Measurements from ENCODE around the gene CD86.

CD86 gene

DNA sequence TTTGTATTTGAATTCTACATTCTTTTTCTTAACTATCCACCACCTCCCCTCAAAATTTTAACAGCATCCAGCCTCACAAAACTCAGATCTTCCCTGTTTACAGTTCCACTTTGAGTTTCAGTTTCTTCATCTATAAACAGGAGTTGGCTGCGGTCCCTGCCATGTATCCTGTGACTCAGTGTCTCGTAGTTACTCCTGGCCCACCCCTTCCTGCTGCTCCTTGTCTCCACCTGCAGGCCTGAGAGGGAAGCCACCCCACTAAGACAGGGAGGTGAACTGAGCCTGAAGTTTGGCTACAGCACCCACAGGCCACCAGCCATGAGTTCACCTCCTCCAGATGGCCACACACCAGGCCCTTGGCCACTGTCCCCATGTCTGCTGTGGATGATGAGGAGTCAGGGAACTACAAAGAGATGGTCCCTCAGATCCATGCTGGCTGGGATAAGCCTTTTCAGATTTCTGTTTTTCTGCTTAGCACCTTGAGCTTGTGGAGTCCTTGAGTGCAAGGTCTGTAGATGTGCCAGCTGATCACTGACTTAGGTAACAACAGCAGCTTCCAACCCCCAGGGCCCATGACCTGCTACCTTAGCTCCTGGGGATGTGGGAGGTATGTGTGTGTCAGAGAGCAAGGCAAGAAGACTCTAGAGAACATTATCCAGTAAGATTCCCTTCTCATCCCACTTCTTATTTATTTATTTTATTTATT is 37.5 kb downstream of the CD86 start:
- peak; percentile 89 for DNase-seq (ENCODE audit: low spot score)

DNA sequence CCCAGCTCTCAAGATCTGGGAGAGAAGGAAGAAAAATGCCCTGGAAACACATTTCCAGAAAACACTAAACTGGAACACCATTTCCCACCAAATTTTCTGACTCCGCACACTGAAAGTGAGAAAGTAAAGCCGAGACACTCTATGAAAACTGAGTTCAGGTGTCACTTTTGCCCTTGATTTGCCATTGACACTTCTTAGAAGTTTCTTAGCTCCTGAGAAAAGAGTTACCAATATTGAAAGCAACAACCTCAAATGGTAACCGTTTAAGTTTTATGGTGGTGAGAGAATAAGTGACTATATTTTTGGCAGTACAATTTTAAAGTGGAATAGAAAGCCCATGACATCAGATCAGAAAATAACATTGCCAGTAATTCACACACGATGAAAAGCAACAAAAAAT is 39.0 kb downstream of the CD86 start:
- DNase-seq (ENCODE audit: low spot score): peak; percentile 84

DNA sequence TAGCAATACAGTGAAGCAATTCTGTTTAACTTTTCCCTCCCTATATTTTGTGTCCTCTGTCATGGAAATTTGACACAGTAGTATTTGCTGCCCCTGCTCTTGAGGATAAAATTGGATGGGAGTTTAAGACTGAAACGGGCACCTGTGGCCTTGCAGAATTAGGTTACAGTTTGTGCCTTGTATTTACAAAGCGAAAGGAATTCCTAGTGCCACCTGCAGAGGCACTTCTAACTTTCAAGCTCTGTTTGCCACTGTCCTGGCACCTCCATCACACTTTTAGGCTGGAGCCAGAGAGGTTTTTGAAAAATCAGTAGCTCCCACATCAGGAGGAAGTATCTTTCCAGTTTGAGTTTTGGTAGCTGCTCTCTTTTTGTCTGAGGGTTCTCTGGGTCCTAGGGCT is 39.5 kb downstream of the CD86 start:
- no peak for DNase-seq (ENCODE audit: low spot score)

DNA sequence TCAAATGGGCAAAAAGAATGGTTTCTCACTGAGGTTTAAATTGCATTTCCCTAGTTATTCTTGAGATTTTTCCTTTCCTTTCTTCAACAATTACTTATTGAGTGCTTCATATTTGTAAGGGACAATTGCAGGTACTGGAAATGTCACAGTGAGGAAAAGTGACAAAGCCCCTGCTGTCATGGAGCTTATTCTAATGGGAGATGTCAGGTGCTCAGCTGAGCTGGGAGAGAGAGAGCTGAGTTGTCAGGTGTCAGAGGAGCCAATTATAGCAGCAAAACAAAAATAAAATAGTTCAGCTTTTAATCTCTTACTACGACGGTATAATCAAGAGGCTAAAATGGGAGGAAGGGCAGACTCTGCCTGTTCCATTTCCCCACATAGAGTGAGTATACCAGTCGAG is 42.0 kb downstream of the CD86 start:
- DNase-seq (ENCODE audit: low spot score): no peak

DNA sequence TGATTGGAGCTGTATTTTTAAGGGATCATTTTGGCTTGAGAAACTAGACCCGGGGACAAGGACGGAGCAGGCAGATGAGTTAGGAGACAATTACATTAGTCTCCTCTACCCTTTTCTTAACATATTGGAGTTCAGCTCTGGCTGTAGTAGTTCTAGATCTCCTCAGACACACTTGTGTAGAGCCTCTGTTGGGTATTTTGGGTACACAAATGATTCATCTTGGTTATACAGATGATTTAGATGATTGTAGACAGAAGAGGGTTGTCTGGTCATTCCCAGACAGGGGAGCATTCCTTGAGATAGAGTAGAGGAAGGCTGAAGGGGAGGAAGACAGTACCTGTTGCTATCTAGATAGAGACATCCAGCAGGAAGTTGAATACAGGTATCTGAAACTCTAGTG is 43.4 kb downstream of the CD86 start:
- DNase-seq (ENCODE audit: low spot score): no peak

DNA sequence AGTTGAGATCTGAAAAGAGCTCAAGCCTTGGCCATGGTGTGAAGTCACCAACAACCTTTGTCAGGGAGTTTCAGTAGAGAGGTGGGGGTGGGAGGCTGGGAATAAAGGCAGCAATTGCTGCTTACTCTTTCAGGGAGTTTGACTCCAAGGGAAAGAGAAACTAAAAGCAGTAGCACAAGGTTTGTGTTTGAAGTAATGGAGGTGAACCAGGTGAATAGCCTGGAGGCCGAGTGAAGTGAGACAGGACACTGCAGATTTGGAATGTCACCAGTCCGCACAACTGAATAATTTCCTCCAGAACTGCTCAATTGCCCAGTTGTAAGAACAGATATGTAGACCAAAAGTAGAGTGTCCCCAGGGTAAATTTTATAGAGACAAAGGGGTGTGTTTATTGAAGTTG is 44.1 kb downstream of the CD86 start:
- no peak for DNase-seq (ENCODE audit: low spot score)

DNA sequence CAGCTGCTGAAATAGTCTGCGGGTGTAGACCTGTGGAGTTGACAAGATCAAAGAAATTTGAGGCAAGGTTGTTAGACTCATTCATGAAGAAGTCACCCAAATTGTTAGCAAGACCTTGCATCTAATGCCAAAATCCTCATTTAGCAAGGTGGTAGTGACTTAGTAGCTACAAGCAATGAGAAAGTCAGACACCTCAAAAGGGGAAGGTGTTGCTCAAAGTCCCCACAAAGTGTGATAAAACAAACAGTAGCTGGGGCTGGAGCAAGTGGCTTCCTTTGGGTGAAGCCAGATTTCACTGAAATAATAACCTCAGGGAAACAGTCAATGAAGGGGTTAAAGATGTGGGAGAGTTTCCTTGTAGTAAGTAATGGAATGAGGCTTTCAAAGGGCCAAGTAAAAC is 44.9 kb downstream of the CD86 start:
- no peak for DNase-seq (ENCODE audit: low spot score)

DNA sequence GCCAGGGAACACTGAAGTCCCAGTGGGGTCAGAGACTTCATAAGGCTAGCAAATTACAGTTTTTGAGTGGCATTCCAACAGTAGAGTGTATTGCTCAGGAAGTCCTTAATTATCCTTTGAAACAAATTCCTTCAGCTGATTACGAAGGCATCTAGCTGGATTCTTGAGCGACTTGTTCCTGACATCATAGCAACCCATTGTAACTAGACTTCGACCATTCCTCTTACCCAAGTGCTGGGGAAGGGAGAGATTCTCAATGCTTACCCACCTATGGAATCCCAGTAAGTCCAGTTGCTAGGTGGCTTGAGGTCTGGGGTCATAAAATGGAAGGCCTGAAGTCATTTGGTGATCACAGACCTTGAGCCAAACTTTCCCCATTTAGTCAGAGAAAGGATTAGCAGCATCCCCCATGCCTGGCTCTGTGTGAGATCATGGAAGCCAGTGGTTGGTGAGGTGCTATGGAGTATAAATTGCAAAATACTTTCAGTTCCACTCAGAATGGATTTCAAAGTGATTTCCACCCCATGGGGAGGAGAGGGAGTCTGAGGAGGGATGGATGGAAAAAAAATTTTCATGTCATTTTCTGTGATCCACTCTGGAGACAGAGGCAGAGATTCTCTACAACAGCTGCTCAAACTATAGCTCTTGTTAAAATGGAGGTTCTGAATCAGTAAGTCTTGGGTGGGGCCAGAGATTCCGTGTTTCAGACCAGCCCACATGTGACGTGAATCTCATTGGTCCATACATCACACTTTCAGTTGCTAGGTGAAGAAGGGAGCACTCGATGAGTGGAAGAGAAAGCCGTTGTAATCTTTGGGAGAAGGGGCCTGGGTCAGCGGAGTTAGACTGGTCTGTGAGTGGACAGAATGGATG is 45.7 kb downstream of the CD86 start:
- DNase-seq (ENCODE audit: low spot score): peak; percentile 83

DNA sequence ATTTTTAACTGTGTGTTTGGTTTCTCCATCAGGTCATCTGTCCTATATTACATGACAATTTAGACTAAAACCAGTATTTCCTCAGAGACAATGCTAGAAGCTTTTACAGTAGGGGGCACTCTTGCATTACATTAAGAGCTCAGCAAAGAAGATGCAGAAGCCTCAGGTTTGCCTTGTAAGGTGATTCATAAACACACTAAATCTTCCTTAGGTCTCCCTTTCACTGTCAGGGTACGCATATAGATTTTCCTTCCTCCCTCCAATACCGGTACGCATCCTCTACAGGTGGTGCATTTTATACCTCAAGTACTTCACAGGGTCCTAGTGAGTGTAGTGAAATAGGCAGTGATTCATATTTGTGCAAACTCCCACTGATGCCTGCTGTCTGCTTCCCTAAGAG is 46.5 kb downstream of the CD86 start:
- DNase-seq (ENCODE audit: low spot score): peak; percentile 90

DNA sequence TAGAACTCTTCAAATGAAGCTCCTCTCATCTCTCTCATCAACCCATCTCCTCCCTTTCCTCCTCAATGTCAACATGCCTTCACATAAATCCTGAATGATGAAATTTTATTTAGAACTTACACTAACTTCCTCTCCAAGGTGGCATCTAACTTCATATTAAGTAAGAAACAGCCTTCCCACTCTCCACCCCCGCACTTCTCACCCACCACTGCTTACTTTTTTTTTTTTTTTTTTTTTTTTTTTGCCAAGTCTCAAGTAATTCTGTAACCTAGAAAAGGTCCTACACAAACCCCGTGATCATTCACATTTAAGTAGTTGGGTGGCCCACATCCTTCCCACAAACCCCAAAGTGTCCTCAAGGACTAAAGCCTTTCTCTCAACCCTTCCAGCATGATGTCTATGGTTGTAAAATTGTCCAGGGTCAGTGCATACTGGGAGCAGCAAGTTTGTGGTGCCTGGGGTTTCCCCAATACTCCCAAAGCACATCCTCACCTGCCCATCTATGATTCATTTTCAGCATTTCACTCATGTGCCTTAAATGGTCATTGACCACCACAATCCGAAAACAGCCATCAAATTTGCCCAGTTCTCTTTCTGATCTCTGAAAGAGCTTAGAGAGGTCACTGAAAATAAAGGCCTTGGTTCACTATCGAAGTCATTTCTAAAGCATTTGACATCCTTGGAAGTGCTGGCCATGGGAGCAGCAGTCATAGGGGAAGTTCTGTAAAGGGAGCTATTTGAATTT is 47.2 kb downstream of the CD86 start:
- peak; percentile 78 for DNase-seq (ENCODE audit: low spot score)

DNA sequence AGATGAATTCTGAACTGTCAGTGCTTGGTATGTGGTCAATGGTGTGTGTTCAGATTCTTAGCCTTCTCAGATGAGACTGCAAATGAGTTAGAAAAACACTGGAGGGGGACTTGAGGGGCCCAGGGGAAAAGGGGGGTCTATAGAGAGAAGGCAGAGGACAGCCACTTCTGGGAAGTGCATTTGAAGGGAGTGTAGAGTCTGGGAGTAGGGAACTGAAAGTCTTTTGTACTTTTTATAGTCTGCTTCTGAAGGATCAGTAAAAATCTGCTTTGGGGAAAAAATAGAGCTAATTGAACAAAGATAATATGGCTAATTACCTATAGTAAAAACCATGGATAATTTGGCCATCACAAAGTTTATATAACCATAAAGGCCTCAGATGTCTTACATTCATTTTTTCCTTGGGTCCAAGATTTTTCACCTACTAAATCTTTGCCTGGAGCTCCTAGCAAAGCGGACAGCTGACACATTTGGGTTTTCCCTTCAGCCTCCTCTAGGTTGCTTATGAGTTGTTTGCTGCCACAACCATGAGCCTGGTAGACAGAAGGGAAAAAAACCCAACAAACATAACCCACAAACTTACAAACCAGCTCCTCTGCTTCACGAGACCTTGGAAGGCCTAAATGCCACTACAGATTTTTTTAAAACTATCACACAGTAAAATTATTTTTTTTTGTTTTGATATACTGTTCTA is 48.8 kb downstream of the CD86 start:
- DNase-seq (ENCODE audit: low spot score): peak; percentile 74

DNA sequence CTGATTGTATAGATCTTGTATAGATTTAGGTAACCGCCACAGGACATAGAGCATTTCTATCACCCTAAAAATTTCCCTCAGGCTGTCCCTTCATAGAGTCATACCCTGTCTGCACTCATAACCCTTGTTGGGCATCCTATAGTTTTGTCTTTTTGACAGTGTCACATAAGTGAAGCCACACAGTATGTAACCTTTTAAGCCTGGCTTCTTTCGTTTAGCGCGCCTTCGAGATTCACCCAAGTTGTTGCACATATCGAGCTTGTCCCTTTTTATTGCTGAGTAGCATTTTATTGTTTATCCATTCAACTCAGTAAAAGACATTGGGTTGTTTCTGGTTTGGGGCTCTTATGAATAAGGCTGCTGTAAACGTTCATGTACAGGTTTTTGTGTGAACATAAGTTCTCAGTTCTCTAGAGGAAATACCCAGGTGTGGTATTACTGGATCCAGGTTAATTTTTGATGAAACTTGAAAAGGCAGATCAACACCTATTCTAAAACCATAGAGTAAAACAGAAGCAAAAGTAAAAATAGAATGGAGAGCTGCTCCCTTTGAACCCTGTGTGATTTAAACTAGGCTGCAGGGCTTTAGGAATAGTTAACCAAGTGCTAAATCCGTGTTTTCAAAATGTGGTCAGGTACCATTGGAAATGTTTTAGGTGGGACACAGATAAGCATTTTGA is 49.5 kb downstream of the CD86 start:
- DNase-seq (ENCODE audit: low spot score): no peak

DNA sequence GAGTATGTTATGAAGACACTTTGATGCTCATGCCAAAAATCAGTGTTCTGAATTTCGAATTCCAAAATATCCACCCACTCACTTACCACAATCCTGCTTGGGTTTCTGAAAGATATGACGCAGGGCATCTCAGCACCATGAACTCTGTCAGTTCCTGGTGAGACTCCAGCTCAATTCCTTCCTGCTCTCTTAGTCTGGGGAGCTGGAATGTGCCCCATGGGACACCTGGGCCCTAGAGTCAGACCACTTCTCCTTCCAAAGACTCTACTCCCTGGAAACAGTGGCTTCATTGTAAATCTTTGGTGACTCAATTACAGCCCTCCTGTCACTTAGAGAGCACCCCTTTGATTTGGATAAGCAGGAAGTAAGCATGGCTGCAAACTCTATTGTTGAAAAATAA is 50.5 kb downstream of the CD86 start:
- DNase-seq (ENCODE audit: low spot score): no peak

DNA sequence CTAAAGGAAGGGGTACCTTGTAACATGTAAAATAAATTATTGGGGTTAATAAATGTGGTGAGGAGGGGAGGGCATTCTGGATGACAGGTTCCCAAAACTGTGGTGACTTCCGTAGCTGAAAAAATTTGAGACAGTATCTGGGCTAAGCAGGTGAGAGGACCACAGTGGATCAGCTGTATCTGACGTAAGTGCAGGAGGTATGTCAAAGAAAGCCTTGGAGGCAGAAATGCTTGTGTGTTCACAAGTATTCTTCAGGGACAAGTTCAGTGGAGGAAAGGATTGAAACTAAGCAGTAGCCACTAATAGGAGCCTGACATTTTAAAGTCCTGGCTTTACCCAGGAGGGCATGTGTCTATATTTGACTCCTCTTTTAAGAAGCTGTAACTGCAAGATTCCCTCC is 52.0 kb downstream of the CD86 start:
- DNase-seq (ENCODE audit: low spot score): no peak

DNA sequence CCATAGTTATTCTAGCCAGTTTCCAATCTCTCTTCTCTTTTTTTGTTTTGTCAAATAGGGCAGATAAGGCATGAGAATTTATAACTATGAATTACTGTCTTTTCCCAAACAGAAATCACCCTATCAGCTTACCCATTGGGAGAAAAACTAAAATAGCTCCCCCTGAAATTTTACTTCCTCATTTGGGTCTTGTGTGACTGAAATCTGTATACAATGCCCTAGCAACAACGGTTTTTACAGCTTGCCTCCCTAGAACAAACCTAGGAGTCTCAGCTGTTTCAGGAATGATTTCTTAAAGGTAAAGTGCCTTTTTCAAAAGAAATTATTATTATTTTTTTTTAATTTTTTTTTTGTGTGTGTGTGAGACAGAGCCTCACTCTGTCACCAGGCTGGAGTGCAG is 56.8 kb downstream of the CD86 start:
- DNase-seq (ENCODE audit: low spot score): no peak

DNA sequence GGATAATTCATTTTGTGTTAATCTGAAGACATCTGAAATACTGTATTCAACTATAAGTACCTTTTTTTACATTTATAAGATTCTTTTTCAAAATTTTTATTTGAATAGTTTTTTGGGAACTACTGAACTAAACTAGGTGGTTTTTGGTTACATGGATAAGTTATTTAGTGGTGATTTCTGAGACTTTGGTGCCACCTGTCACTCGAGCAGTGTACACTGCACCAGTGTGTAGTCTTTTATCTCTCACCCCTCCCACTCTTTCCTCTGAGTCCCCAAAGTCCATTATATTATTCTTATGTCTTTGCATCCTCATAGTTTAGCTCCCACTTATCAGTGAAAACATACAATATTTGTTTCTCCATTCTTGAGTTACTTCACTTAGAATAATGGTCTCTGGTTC is 57.6 kb downstream of the CD86 start:
- DNase-seq (ENCODE audit: low spot score): no peak

DNA sequence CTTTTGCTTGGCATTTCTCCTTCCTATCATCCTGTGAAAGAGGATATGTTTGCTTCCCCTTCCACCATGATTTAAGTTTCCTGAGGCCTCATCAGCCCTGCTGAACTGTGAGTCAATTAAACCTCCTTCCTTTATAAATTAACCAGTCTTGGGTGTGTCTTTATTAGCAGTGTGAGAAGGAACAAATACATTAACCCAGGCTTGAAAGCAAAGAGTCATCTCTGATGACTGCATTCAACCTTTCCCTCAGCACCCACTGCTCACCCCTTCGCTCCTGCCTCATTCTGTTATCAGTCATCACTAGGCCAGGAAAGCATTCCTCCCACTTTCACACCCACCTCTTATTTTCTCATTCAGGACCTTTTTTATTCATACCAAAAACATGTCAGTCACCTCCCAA is 68.7 kb downstream of the CD86 start:
- no peak for DNase-seq (ENCODE audit: low spot score)

DNA sequence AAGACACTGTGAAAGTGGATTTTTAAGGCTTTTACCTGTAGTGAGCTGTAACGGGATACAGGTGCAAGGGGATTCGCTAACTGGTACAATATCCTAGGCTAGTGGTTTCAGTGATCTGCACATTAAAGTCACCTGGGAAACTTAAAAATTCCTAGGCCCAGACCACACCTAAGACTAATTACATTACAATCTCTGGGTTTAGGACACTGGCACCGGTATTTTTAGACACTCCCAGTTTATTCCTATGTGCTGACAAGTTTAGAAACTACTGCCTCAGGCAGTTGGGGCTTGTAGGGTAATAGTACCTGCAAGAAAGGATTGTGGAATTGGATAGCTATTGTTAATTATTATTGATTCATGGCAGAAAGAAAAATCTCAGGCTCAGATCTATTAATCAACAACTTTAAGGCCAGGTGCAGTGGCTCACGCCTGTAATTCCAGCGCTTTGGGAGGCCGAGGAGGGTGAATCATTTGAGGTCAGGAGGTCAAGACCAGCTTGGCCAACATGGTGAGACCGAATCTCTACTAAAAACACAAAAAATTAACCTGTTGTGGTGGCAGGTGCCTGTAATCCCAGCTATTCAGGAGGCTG is 77.9 kb downstream of the CD86 start:
- DNase-seq (ENCODE audit: low spot score): no peak

DNA sequence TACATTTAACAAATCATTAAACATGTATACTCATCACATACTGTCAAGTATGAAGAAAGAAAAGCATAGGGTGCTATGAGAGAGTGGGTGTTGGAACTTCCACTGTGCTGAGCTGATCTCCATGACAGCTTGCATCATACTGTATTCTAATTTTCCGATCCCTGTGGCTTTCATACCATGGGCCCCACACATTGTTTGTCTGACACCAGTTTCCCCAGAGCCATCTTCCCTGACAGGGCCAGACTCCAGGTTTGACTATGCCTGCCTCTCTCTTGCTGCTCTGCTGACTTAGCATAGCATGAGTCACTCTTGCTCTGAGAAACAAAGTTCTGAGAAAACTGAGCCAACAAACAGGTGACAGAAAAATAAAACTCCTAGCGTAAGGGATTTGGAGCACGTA is 91.3 kb downstream of the CD86 start:
- peak; percentile 96 for DNase-seq (ENCODE audit: low spot score)

DNA sequence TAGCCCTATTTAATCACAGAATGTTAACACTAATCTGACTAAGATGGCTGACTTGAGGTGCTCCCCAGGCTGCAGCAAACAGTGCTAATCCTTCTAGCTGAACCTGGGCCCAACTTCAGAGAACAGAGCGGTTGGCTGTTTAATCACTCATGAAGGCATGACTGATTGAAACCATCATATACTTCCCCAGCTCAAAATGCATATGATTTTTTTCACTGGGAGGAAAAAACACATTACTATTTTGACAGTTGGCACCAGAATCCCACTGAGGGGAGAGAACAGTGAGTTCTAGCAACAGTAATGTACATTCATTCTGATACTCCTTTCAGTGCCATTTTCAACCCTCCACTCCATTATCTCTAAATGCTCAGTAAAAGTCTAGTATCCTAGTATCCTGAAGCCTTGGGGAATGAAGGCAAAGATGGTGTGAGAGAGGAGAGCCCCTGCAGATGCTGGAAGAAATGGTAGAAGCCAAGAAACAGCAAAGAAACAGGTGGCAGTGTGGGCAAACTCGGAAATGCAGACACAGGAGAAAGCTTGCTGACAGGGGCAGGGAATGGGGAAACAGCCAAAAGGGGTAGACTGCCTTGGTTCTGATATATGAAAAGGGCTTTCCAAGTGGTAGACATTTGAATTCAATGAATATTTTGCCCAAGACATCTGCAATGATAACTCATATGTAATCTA is 93.9 kb downstream of the CD86 start:
- peak; percentile 38 for DNase-seq (ENCODE audit: low spot score)

DNA sequence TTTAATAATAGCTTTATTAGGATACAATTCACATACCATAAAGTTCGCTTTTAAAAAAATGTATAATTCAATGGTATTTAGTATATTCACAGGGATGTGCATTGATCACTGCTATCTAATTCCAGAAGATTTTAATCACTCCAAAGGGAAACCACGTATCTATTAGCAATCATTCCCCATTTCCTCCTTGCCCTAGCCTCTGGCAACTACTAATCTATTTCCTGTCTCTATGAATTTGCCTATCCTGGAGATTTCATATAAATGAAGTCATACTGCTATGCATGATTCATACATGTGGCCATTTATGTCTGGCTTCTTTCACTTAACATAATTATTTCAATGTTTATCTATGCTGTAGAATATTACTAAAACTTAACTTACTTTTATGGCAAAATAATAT is 96.3 kb downstream of the CD86 start:
- no peak for DNase-seq (ENCODE audit: low spot score)
